ENCODE results near the gene ZNF780A.
"Not testable (repeated sequence)": the region's sequence is repeated elsewhere in the genome, so short reads cannot be mapped to it uniquely, and the experiment has no call there.

Gene ZNF780A

GRCh38 chr19:40090241-40091204, at the start of gene ZNF780A:
Gene ZNF780A, minus strand, starts transcription at chr19:40090943. Its CDS starts 6,190 bp downstream, at chr19:40084753.
- peak; percentile 77 for DNase-seq

- no peak for DNase-seq
Observed at GRCh38 chr19:40139533-40140287, 49.0 kb upstream of the ZNF780A start.

GRCh38 chr19:40136818-40137217, 46.1 kb upstream of the ZNF780A start:
- no peak for DNase-seq

GRCh38 chr19:40134866-40135265, 44.1 kb upstream of the ZNF780A start:
- no peak for DNase-seq

GRCh38 chr19:40133491-40133890, 42.7 kb upstream of the ZNF780A start:
- DNase-seq, result no peak

GRCh38 chr19:40130013-40130412, 39.3 kb upstream of the ZNF780A start:
- no peak for DNase-seq

GRCh38 chr19:40129425-40129824, 38.7 kb upstream of the ZNF780A start:
- no peak for DNase-seq

GRCh38 chr19:40128991-40129390, 38.2 kb upstream of the ZNF780A start:
- DNase-seq, result no peak

- no peak for DNase-seq
Observed at GRCh38 chr19:40119380-40119779, 28.6 kb upstream of the ZNF780A start.

GRCh38 chr19:40118638-40119037, 27.9 kb upstream of the ZNF780A start:
- DNase-seq, result not testable (repeated sequence)

- DNase-seq, result no peak
Observed at GRCh38 chr19:40116075-40116474, 25.3 kb upstream of the ZNF780A start.

- DNase-seq, result not testable (repeated sequence)
Observed at GRCh38 chr19:40114119-40114518, 23.4 kb upstream of the ZNF780A start.

- not testable (repeated sequence) for DNase-seq
Observed at GRCh38 chr19:40112271-40112670, 21.5 kb upstream of the ZNF780A start.

GRCh38 chr19:40110570-40110969, 19.8 kb upstream of the ZNF780A start:
- DNase-seq, result no peak

- no peak for DNase-seq
Observed at GRCh38 chr19:40104754-40105153, 14.0 kb upstream of the ZNF780A start.

- DNase-seq, result no peak
Observed at GRCh38 chr19:40103600-40103999, 12.9 kb upstream of the ZNF780A start.

GRCh38 chr19:40101813-40102212, 11.1 kb upstream of the ZNF780A start:
- DNase-seq, result no peak

GRCh38 chr19:40093416-40093815, 2.7 kb upstream of the ZNF780A start:
- no peak for DNase-seq

- no peak for DNase-seq
Observed at GRCh38 chr19:40091205-40092129, 724 bp upstream of the ZNF780A start.

- no peak for DNase-seq
Observed at GRCh38 chr19:40089462-40089861, 1.3 kb downstream of the ZNF780A start.

- DNase-seq, result no peak
Observed at GRCh38 chr19:40088299-40089047, 2.3 kb downstream of the ZNF780A start.

GRCh38 chr19:40084948-40085347, 5.8 kb downstream of the ZNF780A start:
- no peak for DNase-seq

Data from activated CD8-positive, alpha-beta memory T cell treated with anti-CD3 and anti-CD28 coated beads, Interleukin-2, amount 50 U/mL, for 4 hours (primary cell).